Smooth muscle cell (in vitro differentiated cells): ENCODE measurements around the gene SHB. TPM values are rescaled to one million over a fixed set of nuclear protein-coding genes. Genes with fewer than 3 reads are reported as not detected.

Experiments used
- DNase-seq: peaks from one replicate; lab custom pipeline; 2025; ENCODE audit not compliant: unreplicated experiment; lab: John Stamatoyannopoulos, UW
- H2AFZ ChIP-seq: fragments of 200-600 bp; sonication (generic); 2 replicates; pipeline ENCODE4 v1.6.0; 2016; ENCODE audit warnings: antibody characterized with exemption, low read depth, mild to moderate bottlenecking
- H3F3A ChIP-seq: fragments of 200-600 bp; sonication (generic); 2 replicates; pipeline ENCODE4 v1.6.0; 2017; ENCODE audit warnings: antibody characterized with exemption, low read depth
- H3K27ac ChIP-seq: fragments of 200-600 bp; sonication (generic); 2 replicates; pipeline ENCODE4 v1.5.1; 2016; ENCODE audit warnings: low read depth, mild to moderate bottlenecking
- H3K27me3 ChIP-seq: fragments of 200-600 bp; sonication (generic); 2 replicates; pipeline ENCODE4 v1.6.1; 2016; ENCODE audit warnings: low read depth, mild to moderate bottlenecking
- H3K36me3 ChIP-seq: fragments of 200-600 bp; sonication (generic); 2 replicates; pipeline ENCODE4 v1.5.1; 2016; ENCODE audit warnings: low read depth
- H3K4me1 ChIP-seq: fragments of 200-600 bp; sonication (generic); 2 replicates; pipeline ENCODE4 v1.5.1; 2016; ENCODE audit warnings: low read depth
- H3K4me2 ChIP-seq: fragments of 200-600 bp; sonication (generic); 2 replicates; pipeline ENCODE4 v1.6.0; 2016; ENCODE audit warnings: mild to moderate bottlenecking
- H3K4me3 ChIP-seq: fragments of 200-600 bp; sonication (generic); 2 replicates; pipeline ENCODE4 v1.5.1; 2016; ENCODE audit warnings: mild to moderate bottlenecking
- H3K79me2 ChIP-seq: fragments of 200-600 bp; sonication (generic); 2 replicates; pipeline ENCODE4 v1.6.0; 2016; ENCODE audit warnings: low read depth, mild to moderate bottlenecking
- H3K9ac ChIP-seq: fragments of 200-600 bp; sonication (generic); 2 replicates; pipeline ENCODE4 v1.6.0; 2016; ENCODE audit warnings: low read depth
- H3K9me3 ChIP-seq: fragments of 200-600 bp; sonication (generic); replicated peaks from 2 replicates; pipeline ENCODE4 v1.5.1; 2016; ENCODE audit warnings: low read depth
- H4K20me1 ChIP-seq: fragments of 200-600 bp; sonication (generic); 2 replicates; pipeline ENCODE4 v1.6.0; 2016; ENCODE audit warnings: low read depth
- CTCF ChIP-seq: fragments of 200-600 bp; sonication (generic); IDR thresholded peaks from 2 replicates; pipeline ENCODE4 v1.5.1; 2017; ENCODE audit warnings: borderline replicate concordance, mild to moderate bottlenecking, antibody characterized with exemption; ENCODE audit not compliant: insufficient read depth, poor library complexity, severe bottlenecking
- WGBS: methylation state at CpG from one replicate; pipeline ENCODE4 v1.1.7; 2016; ENCODE audit warnings: low lambda C conversion rate; 5-methylcytosine and 5-hydroxymethylcytosine counted together
- polyA plus RNA-seq: library from polyadenylated mRNA; unstranded; fragments of >200 nt; fragmentation: Nextera tagmentation; extraction: Ambion mirVana; gene quantifications from 2 replicates; pipeline ENCODE4 v1.2.1, GENCODE V29; 2016
- total RNA-seq: library from RNA; depleted of rRNA; stranded (reverse); fragments of >200 nt; gene quantifications from 2 replicates; pipeline ENCODE4 v1.2.3, GENCODE V29; 2014

The SHB gene
- total and polyA plus RNA-seq, 2 experiments from 2014 or later, result 16.4 to 32.4 TPM

- Histone ChIP-seq H3K27me3 (no peaks in the 10 kb centered on the region), H3K9me3 (no peaks in the 10 kb centered on the region), H3F3A (peaks cover 12% of the 10 kb centered on the region), H3K9ac (peak overlapping the region; percentile 39), H3K4me2 (no peak overlapping the region), H3K4me1 (peaks cover 5% of the 10 kb centered on the region), H3K27ac (peak overlapping the region; percentile 95), H2AFZ (no peak overlapping the region), H3K36me3 (no peaks in the 10 kb centered on the region), H3K79me2 (peaks cover 2% of the 10 kb centered on the region), H3K4me3 (no peak overlapping the region), H4K20me1 (no peaks in the 10 kb centered on the region)
- no peak for TF ChIP-seq CTCF
- DNase-seq, result no peak
- 78% methylated on average over 12 of the region's 12 CpGs for WGBS
These were observed 117.2 kb downstream of the SHB start for GRCh38 chr9:37951671-37952449.

DNA sequence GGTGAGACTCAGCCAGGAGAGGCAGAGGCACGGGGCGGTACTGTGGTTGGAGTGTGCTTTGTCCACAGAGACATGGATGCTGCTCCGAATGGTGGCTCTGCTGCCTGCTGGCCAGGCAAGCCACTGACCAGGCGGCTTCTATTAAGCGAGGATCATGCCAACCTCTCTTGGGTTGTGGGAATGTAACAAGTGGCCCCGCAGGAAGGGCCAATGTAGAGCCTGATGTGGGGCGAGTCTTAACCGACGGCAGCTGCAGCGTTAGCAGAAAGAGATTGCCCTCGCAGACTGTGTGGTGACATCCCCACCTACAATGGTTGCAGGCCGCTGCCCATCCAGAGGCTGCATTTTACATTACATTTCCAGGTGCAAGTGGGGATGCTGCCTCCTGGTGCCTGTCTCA, 118.5 kb downstream of the SHB start:
- H3K36me3 ChIP-seq, result no peaks in the 10 kb centered on the region
- WGBS, result 98% methylated on average over 12 of the region's 12 CpGs
- peaks cover 5% of the 10 kb centered on the region for H3K4me1 ChIP-seq
- peak overlapping the region; percentile 95 for H3K27ac ChIP-seq
- no peak overlapping the region for H3K4me2 ChIP-seq
- H3K4me3 ChIP-seq, result no peak overlapping the region
- no peak overlapping the region for H2AFZ ChIP-seq
- no peaks in the 10 kb centered on the region for H3K79me2 ChIP-seq
- H3K9ac ChIP-seq, result no peak overlapping the region
- peaks cover 12% of the 10 kb centered on the region for H3F3A ChIP-seq
- no peak for TF ChIP-seq CTCF
- H4K20me1 ChIP-seq, result no peaks in the 10 kb centered on the region
- no peaks in the 10 kb centered on the region for H3K27me3 ChIP-seq
- no peak for DNase-seq
- H3K9me3 ChIP-seq, result no peaks in the 10 kb centered on the region

- Histone ChIP-seq H3K79me2 (no peaks in the 10 kb centered on the region), H3K4me1 (peaks cover 12% of the 10 kb centered on the region), H3F3A (peaks cover 15% of the 10 kb centered on the region), H3K36me3 (no peaks in the 10 kb centered on the region), H2AFZ (no peak overlapping the region), H3K9me3 (no peaks in the 10 kb centered on the region), H3K9ac (no peak overlapping the region), H4K20me1 (no peaks in the 10 kb centered on the region), H3K27me3 (no peaks in the 10 kb centered on the region), H3K4me3 (no peak overlapping the region), H3K27ac (peak overlapping the region; percentile 30), H3K4me2 (no peak overlapping the region)
- TF ChIP-seq CTCF, result no peak
- 55% methylated on average over 8 of the region's 8 CpGs for WGBS
- no peak for DNase-seq
These were observed 119.5 kb downstream of the SHB start for GRCh38 chr9:37949576-37949975.
